ENCODE data around the gene YES1.
A peak's percentile ranks its signal among the peaks of the same experiment; 100 is the strongest.
"Not testable (repeated sequence)": the region's sequence is repeated elsewhere in the genome, so short reads cannot be mapped to it uniquely, and the experiment has no call there.

Gene YES1

DNA sequence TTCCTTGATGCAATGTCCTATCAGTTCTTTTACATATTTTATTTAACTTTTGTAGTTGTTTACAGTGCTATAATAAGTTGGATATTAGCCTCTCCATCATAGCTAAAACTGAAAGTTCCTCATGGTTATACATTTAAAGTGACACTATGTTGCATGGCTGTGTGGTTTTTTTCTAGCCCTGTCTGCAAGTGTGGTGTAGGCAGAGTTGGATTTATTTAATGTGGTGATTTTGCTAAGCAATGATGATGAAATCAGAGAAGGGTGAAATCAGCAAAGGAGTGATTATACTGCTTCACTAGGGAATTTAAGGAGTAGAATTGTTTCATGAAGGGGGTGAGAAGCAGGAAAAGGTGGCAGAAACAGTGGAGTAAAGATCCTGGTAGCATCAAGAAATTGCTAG lies 81.3 kb downstream of the YES1 start:
- DNase-seq (ENCODE audit: low read depth in 1 of 2, low spot score in 1 of 2): no peak

DNA sequence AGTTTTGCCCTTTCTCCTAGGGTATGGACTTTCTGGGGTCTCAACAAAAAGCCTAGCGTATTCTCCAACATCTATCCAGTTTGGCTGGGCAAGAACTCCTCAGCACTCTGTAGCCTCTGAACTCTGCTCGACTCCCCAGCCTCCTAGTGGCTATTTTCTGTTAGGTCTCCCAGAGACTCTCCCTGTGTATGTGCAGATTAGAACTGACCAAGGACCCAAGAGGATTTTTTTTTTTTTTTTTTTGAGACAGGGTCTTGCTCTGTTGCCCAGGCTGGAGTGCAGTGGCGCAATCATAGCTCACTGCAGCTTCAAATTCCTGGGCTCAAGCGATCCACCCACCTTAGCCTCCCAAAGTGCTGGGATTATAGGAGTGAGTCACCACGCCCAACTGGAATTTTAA lies 81.9 kb downstream of the YES1 start:
- DNase-seq (ENCODE audit: low read depth in 1 of 2, low spot score in 1 of 2): not testable (repeated sequence)

DNA sequence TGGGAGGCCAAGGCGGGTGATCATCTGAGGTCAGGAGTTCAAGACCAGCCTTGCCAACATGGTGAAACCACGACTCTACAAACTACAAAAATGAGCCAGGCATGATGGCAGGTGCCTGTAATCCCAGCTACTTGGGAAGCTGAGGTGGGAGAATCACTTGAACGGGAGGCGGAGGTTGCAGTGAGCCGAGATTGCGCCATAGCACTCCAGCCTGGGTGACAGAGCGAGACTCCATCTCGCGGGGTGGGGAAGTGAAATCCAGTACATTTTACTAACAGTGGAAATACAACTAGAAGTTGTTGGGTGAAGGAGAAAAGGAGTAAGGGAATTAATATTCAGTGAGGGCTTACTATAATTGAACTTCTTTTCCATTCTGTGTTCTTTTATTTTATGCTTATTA lies 86.4 kb downstream of the YES1 start:
- no peak for DNase-seq (ENCODE audit: low read depth in 1 of 2, low spot score in 1 of 2)

DNA sequence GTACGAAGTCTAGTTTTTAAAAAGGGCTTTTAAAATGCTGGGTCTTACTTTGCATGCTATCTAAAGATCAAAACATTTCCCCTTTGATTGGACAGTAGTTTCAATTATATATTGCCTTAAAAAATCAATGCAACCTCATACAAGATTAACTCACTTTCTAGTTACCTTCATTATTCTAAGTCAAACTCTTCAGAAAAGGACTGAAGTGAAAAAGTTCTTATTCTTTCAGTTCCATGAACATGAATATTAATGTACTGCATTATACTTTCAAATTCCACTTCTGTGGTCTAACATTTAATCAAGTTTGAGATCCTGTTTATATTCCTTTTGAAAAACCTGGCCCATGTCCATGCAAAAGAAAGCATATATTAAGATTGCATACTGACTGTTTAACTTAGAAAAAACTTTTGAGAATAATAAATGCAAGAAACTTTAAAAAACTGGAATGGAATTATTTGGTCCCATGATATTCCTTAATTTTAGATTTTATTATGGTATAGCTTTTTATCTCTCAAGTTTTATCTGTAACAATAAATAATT lies 88.4 kb downstream of the YES1 start:
- no peak for DNase-seq (ENCODE audit: low read depth in 1 of 2, low spot score in 1 of 2)

DNA sequence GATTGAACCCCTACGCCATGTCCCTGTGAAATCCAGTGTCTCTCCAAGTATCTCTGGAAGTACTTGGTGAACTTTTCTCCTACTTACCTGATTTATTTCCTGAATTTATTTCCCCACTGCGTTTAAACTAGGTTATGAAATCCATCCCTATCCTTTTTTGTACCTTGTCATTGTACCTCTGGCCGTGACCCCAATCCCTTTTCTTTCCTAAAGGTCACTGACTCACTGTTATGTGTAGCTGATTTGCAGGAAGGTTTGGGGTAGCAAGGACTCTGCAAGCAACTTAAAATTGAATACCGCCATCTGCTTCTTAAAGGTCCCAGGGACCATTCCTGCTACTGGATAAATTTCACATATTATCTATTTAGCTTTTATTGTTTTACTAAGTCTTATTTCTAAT lies 95.0 kb downstream of the YES1 start:
- DNase-seq (ENCODE audit: low read depth in 1 of 2, low spot score in 1 of 2): no peak

DNA sequence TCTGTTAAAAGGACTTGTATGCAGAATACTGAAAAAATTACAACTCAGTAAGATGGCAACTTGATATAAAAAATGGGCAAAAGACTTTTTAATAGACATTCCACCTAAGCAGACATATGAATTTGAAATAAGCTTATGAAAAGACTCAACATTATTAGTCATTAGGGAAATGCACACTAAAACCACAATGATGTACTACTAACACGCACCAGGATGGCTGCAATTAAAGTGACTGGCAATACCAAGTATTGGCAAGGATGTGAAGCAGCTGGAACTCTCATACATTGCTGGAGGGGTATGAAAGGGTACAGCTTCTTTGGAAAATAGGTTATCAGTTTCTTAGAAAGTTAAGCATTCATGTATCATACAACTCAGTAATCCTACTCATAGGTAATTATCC lies 96.4 kb downstream of the YES1 start:
- no peak for DNase-seq (ENCODE audit: low read depth in 1 of 2, low spot score in 1 of 2)

DNA sequence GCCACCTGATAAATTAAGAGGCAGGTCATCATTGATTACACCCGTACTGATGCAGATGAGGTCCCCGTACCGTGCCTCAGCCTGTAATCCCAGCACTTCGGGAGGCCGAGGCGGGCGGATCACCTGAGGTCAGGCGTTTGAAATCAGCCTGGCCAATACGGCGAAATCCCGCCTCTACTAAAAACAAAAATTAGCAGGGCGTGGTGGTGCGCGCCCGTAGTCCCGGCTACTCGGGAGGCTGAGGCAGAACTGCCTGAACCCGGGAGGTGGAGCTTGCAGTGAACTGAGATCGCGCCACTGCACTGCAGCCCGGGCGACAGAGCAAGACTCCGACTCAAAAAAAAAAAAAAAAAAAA lies 98.9 kb downstream of the YES1 start:
- DNase-seq (ENCODE audit: low read depth in 1 of 2, low spot score in 1 of 2): no peak

DNA sequence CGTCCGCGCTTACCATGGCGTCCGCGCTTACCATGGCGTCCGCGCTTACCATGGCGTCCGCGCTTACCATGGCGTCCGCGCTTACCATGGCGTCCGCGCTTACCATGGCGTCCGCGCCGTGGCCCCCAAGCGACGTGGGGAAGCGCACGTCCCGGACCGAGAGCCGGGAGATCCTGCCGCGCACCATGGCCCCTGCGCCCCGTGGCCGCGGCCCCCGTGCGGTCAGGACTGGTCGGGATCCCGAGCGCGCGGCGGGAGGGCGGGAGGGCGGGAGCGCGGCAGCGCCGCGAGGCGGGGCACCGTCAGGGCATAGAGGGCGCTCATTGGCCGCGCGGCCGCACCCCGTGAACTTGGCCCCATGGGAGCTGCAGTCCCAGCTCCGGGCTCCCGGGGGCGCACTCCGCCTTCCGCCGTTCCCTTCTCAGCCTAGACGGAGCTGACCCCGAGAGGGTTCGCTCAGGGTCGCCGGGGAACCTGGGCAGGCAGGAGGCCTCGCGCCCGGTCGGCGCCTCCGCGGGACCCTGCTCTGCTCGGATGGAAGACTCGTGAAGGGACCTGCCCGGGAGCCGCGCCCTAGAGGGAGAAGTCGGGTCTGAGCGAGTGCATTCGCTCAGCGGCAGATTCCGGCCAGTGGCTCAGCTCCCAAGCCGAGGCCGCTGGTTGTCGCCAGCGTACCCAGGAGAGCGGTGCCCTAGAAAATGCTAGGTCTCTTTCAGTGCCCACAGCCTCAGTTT lies 99.5 kb downstream of the YES1 start, which contains the start of gene ENOSF1:
Gene ENOSF1, minus strand, starts transcription at position 230 of the 734 bp plus-strand sequence. Its CDS starts 43 bp downstream, at position 187.
- peak; percentile 61 to 76 for DNase-seq (ENCODE audit: low read depth in 1 of 2, low spot score in 1 of 2)

DNA sequence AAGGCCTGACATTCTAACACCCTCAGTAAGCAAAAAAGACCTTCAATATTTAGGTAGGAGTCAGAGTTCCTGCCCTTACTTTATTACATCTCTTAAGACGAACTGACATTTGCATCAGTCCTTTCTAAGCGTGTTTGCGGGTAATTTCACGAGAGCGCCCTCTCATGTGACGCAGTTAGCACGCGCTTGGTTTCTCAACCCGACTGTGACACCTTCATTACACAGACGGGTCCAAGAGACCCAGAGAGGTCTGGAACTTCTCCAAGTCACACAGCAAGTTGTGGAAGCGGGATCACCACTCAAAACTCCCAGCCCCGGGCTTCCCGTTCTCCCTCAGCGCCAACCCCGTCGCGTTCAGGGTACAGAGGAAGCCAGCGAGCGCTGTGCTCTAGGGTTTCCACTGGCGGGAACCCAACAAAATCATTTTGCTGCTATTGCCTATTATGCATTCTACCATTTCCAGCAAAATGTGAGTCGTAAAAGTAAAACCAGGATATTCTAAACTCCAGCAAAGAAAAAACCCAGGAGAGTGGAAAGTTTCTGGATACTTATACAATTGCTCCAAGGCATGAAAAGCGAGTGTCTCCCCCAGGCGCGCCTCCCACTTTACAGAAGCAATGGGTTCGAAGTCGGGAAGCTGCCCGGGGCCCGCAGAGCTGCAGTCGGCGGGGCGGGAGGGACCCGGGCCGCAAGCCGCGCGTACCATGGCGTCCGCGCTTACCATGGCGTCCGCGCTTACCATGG lies 100.2 kb downstream of the YES1 start:
- peak; percentile 57 to 77 for DNase-seq (ENCODE audit: low read depth in 1 of 2, low spot score in 1 of 2)

DNA sequence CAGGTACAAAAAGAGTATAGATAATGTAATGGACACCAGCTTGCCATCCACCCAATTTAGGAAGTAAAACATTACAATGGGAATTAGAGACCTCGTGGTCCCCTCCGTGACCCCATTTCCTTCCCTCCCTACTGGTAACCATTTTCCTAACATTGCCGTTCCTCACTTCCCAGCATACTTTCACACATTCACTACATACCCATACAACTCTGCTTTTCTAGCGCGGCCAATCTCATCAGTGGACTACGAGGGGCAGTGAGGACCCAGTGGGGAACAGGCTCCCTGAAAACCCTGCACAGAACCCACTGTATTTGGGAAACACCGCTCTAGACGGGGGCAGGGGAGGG lies 100.8 kb downstream of the YES1 start:
- no peak for DNase-seq (ENCODE audit: low read depth in 1 of 2, low spot score in 1 of 2)

DNA sequence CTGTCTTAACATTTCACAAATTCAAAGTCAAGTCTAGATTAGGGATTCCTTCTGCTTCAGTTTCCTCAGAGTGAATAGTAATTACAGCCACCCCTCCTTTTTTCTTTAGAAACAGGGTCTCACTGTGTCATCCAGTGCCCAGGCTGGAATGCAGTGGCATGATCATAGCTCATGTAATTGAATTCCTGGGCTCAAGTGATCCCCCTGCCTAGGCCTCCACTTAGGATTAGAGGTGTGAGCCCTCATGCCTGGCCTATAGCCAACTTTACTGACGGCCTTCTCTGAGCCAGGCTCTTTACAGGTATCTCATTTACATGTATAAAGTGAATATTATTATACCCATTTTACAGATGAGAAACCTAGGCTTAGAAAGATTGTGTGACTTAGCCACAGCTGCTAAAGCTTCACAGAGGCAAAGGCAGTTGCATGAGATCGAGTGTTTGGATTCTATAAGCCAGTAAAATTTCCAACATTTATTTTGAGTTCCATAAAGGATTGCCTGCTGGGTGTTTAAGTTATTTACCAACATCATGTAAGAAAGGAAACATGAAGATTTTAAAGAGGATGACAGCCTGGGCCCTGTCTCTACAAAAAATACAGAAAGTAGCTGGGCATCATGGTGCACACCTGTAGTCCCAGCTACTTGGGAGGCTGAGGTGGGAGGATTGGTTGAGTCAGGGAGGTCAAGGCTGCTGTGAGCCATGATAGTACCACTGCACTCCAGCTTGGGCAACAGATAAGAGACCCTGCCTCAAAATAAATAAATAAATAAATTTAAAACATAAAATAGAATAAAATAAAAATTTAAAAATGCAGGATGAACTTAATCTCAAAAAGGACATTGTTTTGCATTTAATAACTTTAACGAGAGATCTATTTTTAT lies 101.4 kb downstream of the YES1 start:
- no peak for DNase-seq (ENCODE audit: low read depth in 1 of 2, low spot score in 1 of 2)

DNA sequence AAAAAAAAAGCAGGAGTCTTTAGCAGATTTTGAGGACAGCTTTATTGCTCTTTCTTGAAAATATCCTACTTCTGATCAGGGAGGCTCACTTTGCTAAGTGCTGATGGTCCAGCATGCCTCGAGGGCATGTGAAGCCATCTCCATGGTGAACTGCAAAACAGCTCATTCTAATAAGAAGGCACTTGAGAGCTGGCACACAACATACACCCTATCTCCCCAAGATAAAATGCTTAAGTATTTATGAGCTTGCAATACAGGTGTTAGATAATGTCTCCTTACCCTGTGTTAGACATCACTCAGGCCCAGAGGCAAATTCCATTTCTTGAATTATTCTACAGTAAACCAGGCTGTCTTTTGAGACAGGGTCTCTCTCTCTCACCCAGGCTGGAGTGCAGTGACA lies 102.3 kb downstream of the YES1 start:
- no peak for DNase-seq (ENCODE audit: low read depth in 1 of 2, low spot score in 1 of 2)

DNA sequence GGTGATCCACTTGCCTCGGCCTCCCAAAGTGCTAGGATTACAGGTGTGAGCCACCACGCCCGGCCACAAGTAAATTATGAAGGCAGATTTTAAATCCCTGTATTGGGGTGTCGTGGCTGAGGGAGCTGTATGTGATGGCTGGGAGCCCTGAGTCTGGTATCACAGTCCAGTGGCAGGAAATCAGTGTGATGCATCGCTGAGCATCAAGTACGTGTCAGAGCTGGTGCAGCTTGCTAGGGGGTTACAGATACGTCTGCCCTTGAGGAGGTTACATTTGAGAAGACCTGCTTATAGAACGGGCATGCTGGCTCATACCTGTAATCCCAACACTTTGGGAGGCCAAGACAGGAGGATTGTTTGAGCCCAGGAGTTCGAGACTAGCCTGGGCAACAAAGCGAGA lies 103.9 kb downstream of the YES1 start:
- no peak for DNase-seq (ENCODE audit: low read depth in 1 of 2, low spot score in 1 of 2)

DNA sequence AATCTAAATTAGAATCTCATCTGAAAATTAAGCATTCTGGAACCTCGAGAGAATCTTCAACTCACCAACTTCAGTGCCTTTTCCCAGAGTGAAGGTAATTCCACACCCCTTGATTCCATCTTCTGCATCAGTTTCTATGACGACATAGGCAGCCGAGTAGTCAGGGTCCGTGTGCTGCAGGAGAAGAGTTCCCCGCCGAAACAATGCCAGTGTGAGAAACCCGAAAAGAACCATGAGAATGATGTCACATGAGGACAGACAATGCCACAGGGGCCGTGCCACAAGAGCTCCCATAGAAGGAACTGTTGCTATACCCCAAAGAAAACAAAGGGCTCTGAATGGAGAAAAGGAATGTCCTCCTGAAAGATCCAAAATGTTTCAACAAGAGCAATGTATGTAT lies 105.6 kb downstream of the YES1 start:
- DNase-seq (ENCODE audit: low read depth in 1 of 2, low spot score in 1 of 2): no peak

DNA sequence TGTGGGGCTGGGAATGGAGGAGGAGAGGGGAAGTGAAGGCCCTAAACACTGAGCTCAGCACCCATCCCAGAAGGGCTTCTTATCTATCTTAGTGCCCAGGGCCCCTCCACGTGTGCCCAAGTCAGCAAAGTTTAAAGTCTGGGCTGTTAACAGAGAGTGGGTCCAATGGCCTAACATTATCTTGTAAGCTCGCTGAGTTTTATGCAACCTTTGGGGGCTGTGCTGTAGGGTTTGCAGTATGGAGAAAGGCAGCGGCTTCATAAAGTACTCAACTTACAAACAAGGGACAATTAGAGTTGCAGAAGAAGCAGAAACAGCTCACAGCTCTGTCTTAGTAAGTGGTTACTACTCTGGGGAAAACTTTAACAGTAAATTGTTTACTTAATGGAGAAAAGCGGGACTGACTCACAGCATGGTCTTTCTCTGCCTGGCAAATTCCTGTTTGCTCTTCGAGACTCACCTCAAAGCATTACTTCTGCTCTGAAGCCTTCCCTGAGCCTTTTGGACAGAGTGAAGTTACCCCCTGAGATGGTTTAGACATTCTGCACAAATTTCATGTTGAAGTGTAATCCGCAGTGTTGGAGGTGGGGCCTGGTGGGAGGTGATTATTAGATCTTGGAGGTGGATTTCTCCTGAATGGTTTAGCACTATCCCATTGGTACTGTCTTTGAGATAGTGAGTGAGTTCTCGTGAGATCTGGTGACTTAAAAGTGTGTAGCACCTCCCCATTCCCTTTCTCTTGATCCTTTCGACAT lies 108.7 kb downstream of the YES1 start:
- no peak for DNase-seq (ENCODE audit: low read depth in 1 of 2, low spot score in 1 of 2)

DNA sequence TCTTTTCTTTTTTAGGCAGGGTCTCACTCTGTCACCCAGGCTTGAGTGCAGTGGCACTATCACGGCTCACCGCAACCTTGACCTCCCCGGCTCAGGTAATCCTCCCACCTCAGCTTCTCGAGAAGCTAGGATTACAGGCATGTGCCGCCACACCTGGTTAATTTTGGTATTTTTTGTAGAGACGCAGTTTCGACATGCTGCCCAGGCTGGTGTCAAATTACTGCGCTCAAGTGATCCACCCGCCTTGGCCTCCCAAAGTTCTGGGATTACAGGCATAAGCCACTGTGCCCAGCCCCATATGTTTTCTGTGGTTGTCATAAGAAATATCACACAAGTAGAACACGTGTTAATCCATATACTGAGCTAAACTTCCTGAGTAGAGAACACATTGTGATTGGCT lies 114.2 kb downstream of the YES1 start:
- no peak for DNase-seq (ENCODE audit: low read depth in 1 of 2, low spot score in 1 of 2)

DNA sequence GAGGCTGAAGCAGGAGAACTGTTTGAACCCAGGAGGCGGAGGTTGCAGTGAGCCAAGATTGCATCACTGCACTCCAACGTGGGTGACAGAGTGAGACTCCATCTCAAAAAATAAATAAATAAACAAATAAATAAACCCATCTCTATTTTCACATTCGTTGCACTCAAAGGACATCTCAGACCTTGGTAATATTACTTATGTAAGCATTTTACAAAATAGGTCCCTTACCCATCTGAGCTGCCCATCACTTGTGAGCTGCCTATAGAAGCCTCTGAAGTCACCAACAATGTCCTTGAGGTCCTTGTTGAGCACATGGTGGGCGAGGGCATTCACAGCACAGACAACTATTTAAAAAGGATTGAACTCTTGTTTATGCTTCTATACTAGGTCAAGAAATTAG lies 115.0 kb downstream of the YES1 start:
- DNase-seq (ENCODE audit: low read depth in 1 of 2, low spot score in 1 of 2): no peak

DNA sequence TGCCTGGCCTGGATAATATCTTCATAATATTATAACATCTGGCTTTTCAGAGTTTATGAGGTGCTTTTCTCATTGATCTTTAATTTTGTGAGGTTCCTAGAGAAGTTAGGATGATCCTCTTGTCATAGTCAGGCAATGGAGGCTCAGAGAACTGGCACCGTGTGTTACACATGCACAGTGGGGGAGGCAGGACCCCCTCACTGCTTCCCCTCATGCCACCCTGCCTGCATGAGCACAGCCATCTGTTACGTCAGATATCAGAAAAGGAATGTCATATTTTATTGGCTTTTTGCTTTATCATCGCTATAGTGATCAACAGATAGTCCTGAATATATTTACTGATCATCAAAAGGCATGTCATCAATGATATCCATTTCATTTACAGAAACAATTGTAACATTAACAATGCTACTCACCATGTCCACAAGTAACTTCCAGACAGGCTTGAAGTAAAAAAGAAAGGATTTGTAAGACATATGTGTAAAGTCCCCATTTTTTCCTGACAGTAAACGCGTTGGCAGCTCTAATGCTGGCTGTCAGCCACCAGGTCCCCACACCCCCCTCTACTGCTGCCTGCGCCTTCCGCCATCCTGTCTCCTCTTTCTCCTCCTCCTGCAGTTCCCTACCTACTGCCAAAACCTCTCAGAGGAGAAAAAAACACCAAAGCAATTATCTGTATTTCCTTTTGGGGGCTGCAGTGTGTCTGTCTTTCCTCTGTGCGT lies 118.4 kb downstream of the YES1 start:
- DNase-seq (ENCODE audit: low read depth in 1 of 2, low spot score in 1 of 2): no peak

DNA sequence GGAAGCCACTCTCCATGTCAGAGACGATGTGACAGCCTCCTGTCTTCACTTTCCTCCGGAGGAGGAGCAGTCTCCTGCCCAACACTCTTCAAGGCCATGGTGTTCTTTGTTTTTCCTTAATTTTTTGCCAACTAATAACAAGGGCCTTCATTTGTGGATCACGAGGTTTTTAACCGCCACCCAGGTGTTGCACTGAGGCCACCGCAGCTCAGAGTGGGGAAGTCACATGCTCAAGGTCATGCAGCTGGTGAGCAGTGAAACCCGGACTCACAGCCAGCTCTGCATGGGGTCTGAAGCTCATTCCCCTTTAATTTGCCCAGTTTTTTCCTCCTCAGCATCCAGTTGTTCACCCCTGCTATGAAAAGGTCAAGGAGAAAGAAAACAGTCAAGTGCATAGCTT lies 119.2 kb downstream of the YES1 start:
- DNase-seq (ENCODE audit: low read depth in 1 of 2, low spot score in 1 of 2): no peak

DNA sequence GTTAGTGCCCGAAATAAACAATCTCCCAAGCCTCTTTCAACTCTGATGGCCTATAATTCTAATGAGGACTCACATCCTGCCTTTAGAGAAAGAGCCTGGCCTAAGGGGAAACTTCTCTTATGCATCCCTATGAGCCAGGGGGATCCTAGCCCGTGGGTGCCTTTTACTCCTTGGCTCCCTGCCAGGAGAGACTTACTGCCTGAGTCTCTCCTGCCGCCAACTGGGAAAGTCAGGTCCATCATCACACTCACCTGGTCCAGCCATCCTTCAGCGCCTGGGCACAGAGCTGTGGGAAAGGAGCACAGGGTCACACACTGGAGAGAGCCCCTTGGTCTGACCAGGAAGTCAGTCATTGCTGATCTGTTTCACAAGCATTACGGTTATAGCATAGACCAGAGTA lies 123.7 kb downstream of the YES1 start:
- no peak for DNase-seq (ENCODE audit: low read depth in 1 of 2, low spot score in 1 of 2)
